Effector memory CD4-positive, alpha-beta T cell (primary cell): ENCODE data around the gene PUDP.
"Not testable (repeated sequence)": the region's sequence is repeated elsewhere in the genome, so short reads cannot be mapped to it uniquely, and the experiment has no call there.

ENCODE experiments used
- DNase-seq, 3 donors: peaks; one replicate each; pipeline ENCODE4 v3.0.0-alpha.2; 2020
- H3K27ac ChIP-seq: 2 replicates; pipeline ENCODE4 v1.7.0; 2013; ENCODE audit warnings: mild to moderate bottlenecking, low read length, moderate library complexity; ENCODE audit not compliant: insufficient read depth, poor library complexity, severe bottlenecking
- H3K27me3 ChIP-seq: replicated peaks from 2 replicates; pipeline ENCODE4 v1.7.0; 2013; ENCODE audit warnings: mild to moderate bottlenecking, low read length; ENCODE audit not compliant: insufficient read depth, control insufficient read depth, poor library complexity, severe bottlenecking
- H3K36me3 ChIP-seq: 2 replicates; pipeline ENCODE4 v1.7.0; 2013; ENCODE audit warnings: mild to moderate bottlenecking, low read length, moderate library complexity; ENCODE audit not compliant: control insufficient read depth, insufficient read depth
- H3K4me1 ChIP-seq: 2 replicates; pipeline ENCODE4 v1.7.0; 2013; ENCODE audit warnings: low read length, mild to moderate bottlenecking; ENCODE audit not compliant: control insufficient read depth, insufficient read depth, poor library complexity, severe bottlenecking
- H3K4me3 ChIP-seq: 2 replicates; pipeline ENCODE4 v1.7.0; 2013; ENCODE audit warnings: low read length, low read depth, mild to moderate bottlenecking; ENCODE audit not compliant: insufficient read depth, poor library complexity, severe bottlenecking
- H3K9me3 ChIP-seq: 2 replicates; pipeline ENCODE4 v1.7.0; 2013; ENCODE audit warnings: mild to moderate bottlenecking, low read length, moderate library complexity; ENCODE audit not compliant: control insufficient read depth
- total RNA-seq, 3 donors: gene quantifications; one replicate each; lab custom pipeline; 2026; lab: John Stamatoyannopoulos, UW

Gene PUDP
- total RNA-seq = 2.8 to 5.2 (median 5.0) reads per million in 3 donors

- H3K27me3 ChIP-seq = no peaks in the 10 kb centered on the region
- no peaks in the 10 kb centered on the region for H3K36me3 ChIP-seq
- H3K4me3 ChIP-seq = peak within 1 kb of the TSS; percentile 92
- H3K4me1 ChIP-seq = peaks cover 5% of the 10 kb centered on the region
- peak; percentile 77 to 86 (median 78) for DNase-seq
- peak within 1 kb of the TSS; percentile 68 for H3K27ac ChIP-seq
- H3K9me3 ChIP-seq = no peaks in the 10 kb centered on the region
These were observed at the start of gene PUDP for GRCh38 chrX:7147978-7148854. TSS of gene PUDP (minus strand) at chrX:7148153. CDS start at chrX:7148113, 40 bp downstream.

- no peak for DNase-seq
- H3K9me3 ChIP-seq = no peaks in the 10 kb centered on the region
- H3K36me3 ChIP-seq = no peaks in the 10 kb centered on the region
- no peak overlapping the region for H3K4me3 ChIP-seq
- no peaks in the 10 kb centered on the region for H3K27me3 ChIP-seq
- no peaks in the 10 kb centered on the region for H3K4me1 ChIP-seq
- no peak overlapping the region for H3K27ac ChIP-seq
These were observed 46.7 kb upstream of the PUDP start for GRCh38 chrX:7194606-7195005.

DNA sequence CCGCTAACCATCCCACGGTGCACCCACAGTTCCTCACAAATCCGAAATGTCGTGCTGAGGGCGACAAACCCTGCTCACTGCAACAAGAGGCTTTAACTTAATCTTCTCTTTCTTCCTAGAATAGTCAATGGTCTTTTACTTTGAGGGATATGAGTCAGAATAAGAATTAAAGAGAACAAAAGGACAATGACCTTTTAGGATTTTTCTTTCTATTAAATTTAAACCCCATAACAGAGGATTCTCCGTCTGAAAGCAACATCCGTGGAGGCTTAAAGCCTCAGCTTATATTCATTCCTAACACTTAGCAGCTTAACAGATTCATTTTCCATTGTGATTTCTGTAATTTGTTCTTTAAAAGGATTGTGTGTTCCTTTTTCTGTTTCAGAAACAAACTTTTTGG lies 44.9 kb upstream of the PUDP start:
- H3K9me3 ChIP-seq = no peaks in the 10 kb centered on the region
- no peak overlapping the region for H3K27ac ChIP-seq
- no peaks in the 10 kb centered on the region for H3K4me1 ChIP-seq
- H3K4me3 ChIP-seq = no peak overlapping the region
- DNase-seq = no peak
- no peaks in the 10 kb centered on the region for H3K27me3 ChIP-seq
- H3K36me3 ChIP-seq = no peaks in the 10 kb centered on the region

GRCh38 chrX:7191681-7192110 lies 43.7 kb upstream of the PUDP start:
- no peak for DNase-seq
- Histone ChIP-seq H3K27ac (no peak overlapping the region), H3K4me1 (no peaks in the 10 kb centered on the region), H3K36me3 (no peaks in the 10 kb centered on the region), H3K9me3 (no peaks in the 10 kb centered on the region), H3K27me3 (no peaks in the 10 kb centered on the region), H3K4me3 (no peak overlapping the region)

DNA sequence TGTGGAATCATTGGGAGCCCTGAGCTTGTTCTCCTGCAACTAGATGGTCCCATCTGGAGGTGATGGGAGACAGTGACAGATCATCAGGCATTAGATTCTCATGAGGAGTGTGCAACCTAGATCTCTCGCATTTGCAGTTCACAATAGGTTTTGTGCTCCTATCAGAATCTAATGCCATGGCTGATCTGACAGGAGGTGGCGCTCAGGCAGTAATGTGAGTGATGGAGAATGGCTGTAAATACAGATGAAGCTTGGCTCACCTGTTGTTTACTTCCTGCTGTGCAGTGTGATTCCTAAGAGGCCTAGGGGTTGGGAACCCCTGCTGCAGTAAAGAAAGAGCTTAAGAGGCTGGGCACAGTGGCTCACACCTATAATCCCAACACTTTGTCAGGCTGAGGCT lies 42.2 kb upstream of the PUDP start:
- DNase-seq = no peak
- Histone ChIP-seq H3K9me3 (no peaks in the 10 kb centered on the region), H3K27ac (no peak overlapping the region), H3K36me3 (no peaks in the 10 kb centered on the region), H3K27me3 (no peaks in the 10 kb centered on the region), H3K4me1 (no peaks in the 10 kb centered on the region), H3K4me3 (no peak overlapping the region)

- no peaks in the 10 kb centered on the region for H3K9me3 ChIP-seq
- DNase-seq = no peak
- H3K36me3 ChIP-seq = no peaks in the 10 kb centered on the region
- no peaks in the 10 kb centered on the region for H3K4me1 ChIP-seq
- H3K27me3 ChIP-seq = no peaks in the 10 kb centered on the region
- no peak overlapping the region for H3K27ac ChIP-seq
- no peak overlapping the region for H3K4me3 ChIP-seq
These were observed 40.7 kb upstream of the PUDP start for GRCh38 chrX:7188672-7189071.

- Histone ChIP-seq H3K36me3 (no peaks in the 10 kb centered on the region), H3K4me3 (no peak overlapping the region), H3K4me1 (no peaks in the 10 kb centered on the region), H3K9me3 (no peaks in the 10 kb centered on the region), H3K27ac (no peak overlapping the region), H3K27me3 (no peaks in the 10 kb centered on the region)
- DNase-seq = no peak
These were observed 36.9 kb upstream of the PUDP start for GRCh38 chrX:7184816-7185215.

GRCh38 chrX:7179446-7179845 lies 31.5 kb upstream of the PUDP start:
- no peak for DNase-seq
- Histone ChIP-seq H3K27ac (no peak overlapping the region), H3K4me3 (no peak overlapping the region), H3K36me3 (no peaks in the 10 kb centered on the region), H3K4me1 (no peaks in the 10 kb centered on the region), H3K27me3 (no peaks in the 10 kb centered on the region), H3K9me3 (no peaks in the 10 kb centered on the region)

- H3K27me3 ChIP-seq, H3K27ac ChIP-seq, H3K4me3 ChIP-seq, H3K36me3 ChIP-seq, DNase-seq, H3K9me3 ChIP-seq, H3K4me1 ChIP-seq: not testable (repeated sequence)
These were observed 30.9 kb upstream of the PUDP start for GRCh38 chrX:7178859-7179258.

GRCh38 chrX:7170898-7171297 lies 22.9 kb upstream of the PUDP start:
- Histone ChIP-seq H3K27me3 (no peaks in the 10 kb centered on the region), H3K4me1 (no peaks in the 10 kb centered on the region), H3K36me3 (no peaks in the 10 kb centered on the region), H3K9me3 (no peaks in the 10 kb centered on the region), H3K4me3 (no peak overlapping the region), H3K27ac (no peak overlapping the region)
- peak in 1 of 3 donors; percentile 5 for DNase-seq
